ENCODE data around the gene OSBPL10.
"Not testable (repeated sequence)": the region's sequence is repeated elsewhere in the genome, so short reads cannot be mapped to it uniquely, and the experiment has no call there.

Gene OSBPL10

GRCh38 chr3:31692751-31693150 lies 288.3 kb downstream of the OSBPL10 start:
- H3K79me2 ChIP-seq (ENCODE audit: insufficient read depth, low read length), result no peaks in the 10 kb centered on the region
- no peaks in the 10 kb centered on the region for H3K9me2 ChIP-seq (ENCODE audit: low read depth, low read length)
- no peak overlapping the region for H3K27ac ChIP-seq (ENCODE audit: low read depth, low read length, poor library complexity, severe bottlenecking)
- no peak overlapping the region for H3K4me2 ChIP-seq (ENCODE audit: low read length)
- no peak overlapping the region for H2AFZ ChIP-seq (ENCODE audit: low read length)
- H3K27me3 ChIP-seq (ENCODE audit: insufficient read depth, low read length), result no peaks in the 10 kb centered on the region
- H3K4me1 ChIP-seq (ENCODE audit: insufficient read depth, low read length, severe bottlenecking), result no peaks in the 10 kb centered on the region
- H3K9me3 ChIP-seq (ENCODE audit: low read length), result no peaks in the 10 kb centered on the region
- TF ChIP-seq EZH2 (IDR thresholded peaks at IDR 0.05; ENCODE audit: borderline replicate concordance, low read length) (no peak), CTCF (IDR thresholded peaks at IDR 0.05; ENCODE audit: low read length) (peak; percentile 26; the same call in 1 of the 2 replicates)
- no peak overlapping the region for H3K4me3 ChIP-seq (ENCODE audit: low read depth, low read length, poor library complexity, severe bottlenecking)
- H3K36me3 ChIP-seq (ENCODE audit: insufficient read depth, low read length), result peaks cover 61% of the 10 kb centered on the region
- no peaks in the 10 kb centered on the region for H4K20me1 ChIP-seq (ENCODE audit: insufficient read depth, low read length)
- no peak overlapping the region for H3K9ac ChIP-seq (ENCODE audit: low read length)
- no peaks in the 10 kb centered on the region for H3F3A ChIP-seq (ENCODE audit: insufficient read depth, low read length)

- Histone ChIP-seq H3F3A (ENCODE audit: insufficient read depth, low read length) (no peaks in the 10 kb centered on the region), H3K36me3 (ENCODE audit: insufficient read depth, low read length) (peaks cover 61% of the 10 kb centered on the region), H3K9me2 (ENCODE audit: low read depth, low read length) (no peaks in the 10 kb centered on the region), H3K27me3 (ENCODE audit: insufficient read depth, low read length) (no peaks in the 10 kb centered on the region), H3K4me3 (ENCODE audit: low read depth, low read length, poor library complexity, severe bottlenecking) (no peak overlapping the region), H3K9ac (ENCODE audit: low read length) (no peak overlapping the region), H3K27ac (ENCODE audit: low read depth, low read length, poor library complexity, severe bottlenecking) (no peak overlapping the region), H2AFZ (ENCODE audit: low read length) (no peak overlapping the region), H3K9me3 (ENCODE audit: low read length) (no peaks in the 10 kb centered on the region), H3K4me2 (ENCODE audit: low read length) (no peak overlapping the region), H3K79me2 (ENCODE audit: insufficient read depth, low read length) (no peaks in the 10 kb centered on the region), H3K4me1 (ENCODE audit: insufficient read depth, low read length, severe bottlenecking) (no peaks in the 10 kb centered on the region), H4K20me1 (ENCODE audit: insufficient read depth, low read length) (no peaks in the 10 kb centered on the region)
- TF ChIP-seq CTCF (IDR thresholded peaks at IDR 0.05; ENCODE audit: low read length) (no peak), EZH2 (IDR thresholded peaks at IDR 0.05; ENCODE audit: borderline replicate concordance, low read length) (no peak)
Measured at GRCh38 chr3:31690771-31691170, 290.3 kb downstream of the OSBPL10 start.

- H3K27ac ChIP-seq (ENCODE audit: low read depth, low read length, poor library complexity, severe bottlenecking); H2AFZ ChIP-seq (ENCODE audit: low read length); H3K9me3 ChIP-seq (ENCODE audit: low read length); H3K79me2 ChIP-seq (ENCODE audit: insufficient read depth, low read length); H3K4me1 ChIP-seq (ENCODE audit: insufficient read depth, low read length, severe bottlenecking); H3K9ac ChIP-seq (ENCODE audit: low read length); H3K27me3 ChIP-seq (ENCODE audit: insufficient read depth, low read length); H4K20me1 ChIP-seq (ENCODE audit: insufficient read depth, low read length); H3K4me3 ChIP-seq (ENCODE audit: low read depth, low read length, poor library complexity, severe bottlenecking); H3F3A ChIP-seq (ENCODE audit: insufficient read depth, low read length); H3K4me2 ChIP-seq (ENCODE audit: low read length); H3K9me2 ChIP-seq (ENCODE audit: low read depth, low read length): not testable (repeated sequence)
- H3K36me3 ChIP-seq (ENCODE audit: insufficient read depth, low read length), result peaks cover 67% of the 10 kb centered on the region
Measured at GRCh38 chr3:31689523-31689922, 291.5 kb downstream of the OSBPL10 start.

DNA sequence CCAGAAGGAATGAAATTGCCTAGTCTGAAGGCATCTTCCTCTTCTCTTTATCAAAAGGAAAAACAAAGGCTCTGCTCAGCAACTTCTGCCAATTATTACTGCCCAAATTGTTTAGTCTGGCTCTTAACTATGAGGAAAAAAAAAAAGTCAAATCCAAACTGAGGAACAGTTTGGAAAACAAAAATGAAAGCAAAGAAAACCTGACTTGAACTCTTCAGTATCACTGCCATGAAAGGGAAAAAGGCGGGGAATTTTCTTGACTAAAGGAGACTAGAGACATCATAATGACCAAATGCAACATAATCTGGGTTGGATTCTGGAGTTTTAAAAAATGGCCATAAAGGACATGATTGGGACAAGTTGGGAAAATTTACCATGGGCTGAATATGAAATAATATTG lies 292.1 kb downstream of the OSBPL10 start:
- no peak overlapping the region for H3K9ac ChIP-seq (ENCODE audit: low read length)

More for the DNA sequence above, 292.1 kb downstream of the OSBPL10 start:
- H3K27ac ChIP-seq (ENCODE audit: low read depth, low read length, poor library complexity, severe bottlenecking), result no peak overlapping the region
- no peaks in the 10 kb centered on the region for H3K9me3 ChIP-seq (ENCODE audit: low read length)
- TF ChIP-seq EZH2 (IDR thresholded peaks at IDR 0.05; ENCODE audit: borderline replicate concordance, low read length) (no peak), CTCF (IDR thresholded peaks at IDR 0.05; ENCODE audit: low read length) (no peak)
- no peaks in the 10 kb centered on the region for H4K20me1 ChIP-seq (ENCODE audit: insufficient read depth, low read length)
- H3K4me2 ChIP-seq (ENCODE audit: low read length), result no peak overlapping the region
- H2AFZ ChIP-seq (ENCODE audit: low read length), result no peak overlapping the region
- no peaks in the 10 kb centered on the region for H3K9me2 ChIP-seq (ENCODE audit: low read depth, low read length)
- H3K4me1 ChIP-seq (ENCODE audit: insufficient read depth, low read length, severe bottlenecking), result no peaks in the 10 kb centered on the region
- H3K27me3 ChIP-seq (ENCODE audit: insufficient read depth, low read length), result no peaks in the 10 kb centered on the region
- no peaks in the 10 kb centered on the region for H3F3A ChIP-seq (ENCODE audit: insufficient read depth, low read length)
- no peaks in the 10 kb centered on the region for H3K79me2 ChIP-seq (ENCODE audit: insufficient read depth, low read length)
- no peak overlapping the region for H3K4me3 ChIP-seq (ENCODE audit: low read depth, low read length, poor library complexity, severe bottlenecking)
- H3K36me3 ChIP-seq (ENCODE audit: insufficient read depth, low read length), result peaks cover 72% of the 10 kb centered on the region

Data from OCI-LY1 (cell line).